ENCODE data around the gene COBL.

DNA sequence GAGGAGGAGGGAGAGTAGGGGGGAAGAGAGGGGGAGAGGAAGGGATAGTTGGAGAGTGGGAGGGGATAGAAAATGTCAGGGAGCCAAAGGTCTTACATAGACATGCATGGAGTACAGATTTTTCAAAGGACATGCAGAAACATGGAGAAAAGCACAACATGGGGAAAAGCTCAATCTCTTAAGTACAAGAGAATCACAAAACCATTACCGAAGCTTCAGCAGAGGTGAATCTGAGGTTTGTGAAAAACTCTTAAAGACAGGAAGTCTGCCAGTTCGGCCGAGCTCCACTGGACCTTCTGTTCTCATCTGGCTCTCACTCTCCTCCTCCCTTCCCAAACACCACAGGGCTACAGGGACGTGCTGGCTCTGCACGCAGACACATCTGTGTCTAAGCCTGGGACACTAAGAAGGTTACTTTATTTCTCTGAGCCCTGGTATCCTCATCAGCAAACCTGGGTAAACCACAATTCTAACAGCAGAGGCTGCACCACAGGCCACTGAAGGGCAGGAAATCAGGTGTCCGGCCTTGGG, 133.9 kb downstream of the COBL start:
- TF ChIP-seq, protein P1, sequence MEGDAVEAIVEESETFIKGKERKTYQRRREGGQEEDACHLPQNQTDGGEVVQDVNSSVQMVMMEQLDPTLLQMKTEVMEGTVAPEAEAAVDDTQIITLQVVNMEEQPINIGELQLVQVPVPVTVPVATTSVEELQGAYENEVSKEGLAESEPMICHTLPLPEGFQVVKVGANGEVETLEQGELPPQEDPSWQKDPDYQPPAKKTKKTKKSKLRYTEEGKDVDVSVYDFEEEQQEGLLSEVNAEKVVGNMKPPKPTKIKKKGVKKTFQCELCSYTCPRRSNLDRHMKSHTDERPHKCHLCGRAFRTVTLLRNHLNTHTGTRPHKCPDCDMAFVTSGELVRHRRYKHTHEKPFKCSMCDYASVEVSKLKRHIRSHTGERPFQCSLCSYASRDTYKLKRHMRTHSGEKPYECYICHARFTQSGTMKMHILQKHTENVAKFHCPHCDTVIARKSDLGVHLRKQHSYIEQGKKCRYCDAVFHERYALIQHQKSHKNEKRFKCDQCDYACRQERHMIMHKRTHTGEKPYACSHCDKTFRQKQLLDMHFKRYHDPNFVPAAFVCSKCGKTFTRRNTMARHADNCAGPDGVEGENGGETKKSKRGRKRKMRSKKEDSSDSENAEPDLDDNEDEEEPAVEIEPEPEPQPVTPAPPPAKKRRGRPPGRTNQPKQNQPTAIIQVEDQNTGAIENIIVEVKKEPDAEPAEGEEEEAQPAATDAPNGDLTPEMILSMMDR (conservative IDR thresholded peaks at IDR 0.05; ENCODE audit: low read depth, low read length): no peak
- TF ChIP-seq EZH2 (IDR thresholded peaks at IDR 0.05; ENCODE audit: low read length, unreplicated experiment) (no peak), EZH2phosphoT487 (IDR thresholded peaks at IDR 0.05; ENCODE audit: borderline replicate concordance, low read length) (no peak)

All from PC-3 (cell line).